Right hindlimb (tissue), 1 donor: Measurements from ENCODE around the gene GNGT2.

Source experiments
- DNase-seq: peaks from one replicate; pipeline ENCODE4 v3.0.0-alpha.2; 2018

GNGT2 gene

GRCh38 chr17:49229076-49229804, 18.9 kb upstream of the GNGT2 start:
- DNase-seq, result no peak

GRCh38 chr17:49227436-49228261, 17.3 kb upstream of the GNGT2 start:
- DNase-seq, result peak; percentile 70

GRCh38 chr17:49226771-49227435, 16.5 kb upstream of the GNGT2 start:
- no peak for DNase-seq

- DNase-seq, result no peak
Observed at GRCh38 chr17:49225554-49226236, 15.3 kb upstream of the GNGT2 start.

GRCh38 chr17:49224997-49225337, 14.6 kb upstream of the GNGT2 start:
- no peak for DNase-seq

- DNase-seq, result no peak
Observed at GRCh38 chr17:49224198-49224996, 14.0 kb upstream of the GNGT2 start.

GRCh38 chr17:49223517-49224197, 13.3 kb upstream of the GNGT2 start:
- DNase-seq, result peak; percentile 54

- no peak for DNase-seq
Observed at GRCh38 chr17:49223168-49223516, 12.8 kb upstream of the GNGT2 start.

- DNase-seq, result no peak
Observed at GRCh38 chr17:49219987-49220386, 9.6 kb upstream of the GNGT2 start.

GRCh38 chr17:49218941-49219913, 8.9 kb upstream of the GNGT2 start:
- DNase-seq, result no peak

- no peak for DNase-seq
Observed at GRCh38 chr17:49217651-49218413, 7.5 kb upstream of the GNGT2 start.

GRCh38 chr17:49216953-49217650, 6.7 kb upstream of the GNGT2 start:
- no peak for DNase-seq

GRCh38 chr17:49216482-49216881, 6.1 kb upstream of the GNGT2 start:
- no peak for DNase-seq

GRCh38 chr17:49214676-49215360, 4.4 kb upstream of the GNGT2 start:
- DNase-seq, result no peak

GRCh38 chr17:49213847-49214246, 3.5 kb upstream of the GNGT2 start:
- no peak for DNase-seq

- no peak for DNase-seq
Observed at GRCh38 chr17:49213399-49213798, 3.0 kb upstream of the GNGT2 start.

GRCh38 chr17:49209061-49209571, 1.3 kb downstream of the GNGT2 start:
- no peak for DNase-seq

GRCh38 chr17:49204516-49204915, 5.9 kb downstream of the GNGT2 start:
- no peak for DNase-seq
